Thoracic aorta (tissue), 2 donors: ENCODE results near the gene MED15. TPM values are rescaled to one million over a fixed set of nuclear protein-coding genes. Genes with fewer than 3 reads are reported as not detected.

Experiments
- ATAC-seq: fragments of 150-250 bp; one replicate; pipeline ENCODE4 v1.8.0; 2017; ENCODE audit warnings: low read depth; ENCODE audit not compliant: insufficient number of reproducible peaks, low FRiP score
- DNase-seq: peaks from one replicate; pipeline ENCODE4 v3.0.0-alpha.2; 2020; ENCODE audit warnings: low spot score
- H3K27ac ChIP-seq, 2 donors: fragments of 200-600 bp; sonication (generic); 1 replicate in 1 of 2; 2 replicates in 1 of 2; pipeline ENCODE4 v1.5.1; 2016; ENCODE audit warnings: mild to moderate bottlenecking in 2 of 2, moderate library complexity in 2 of 2
- H3K27me3 ChIP-seq: fragments of 200-600 bp; sonication (generic); replicated peaks from 2 replicates; pipeline ENCODE4 v1.6.0; 2016; ENCODE audit warnings: mild to moderate bottlenecking; ENCODE audit not compliant: insufficient read depth
- H3K36me3 ChIP-seq: fragments of 200-600 bp; sonication (generic); one replicate; pipeline ENCODE4 v1.5.1; 2016
- H3K4me1 ChIP-seq, 2 donors: fragments of 200-600 bp; sonication (generic); 1 replicate in 1 of 2; 2 replicates in 1 of 2; pipeline versions ENCODE4 v1.5.1 to v1.6.0; 2016; ENCODE audit warnings: low read depth in 2 of 2, mild to moderate bottlenecking in 1 of 2; ENCODE audit not compliant: control insufficient read depth in 1 of 2
- H3K4me3 ChIP-seq: fragments of 200-600 bp; sonication (generic); 2 replicates; pipeline ENCODE4 v1.5.1; 2016; ENCODE audit warnings: mild to moderate bottlenecking
- H3K9me3 ChIP-seq: fragments of 200-600 bp; sonication (generic); 2 replicates; pipeline ENCODE4 v1.5.1; 2016
- total RNA-seq, 2 donors: library from RNA; depleted of rRNA; stranded (reverse); fragments of >200 nt; gene quantifications; one replicate each; pipeline versions ENCODE4 v1.1.0 to v1.2.3, GENCODE V29; 2016
- TF ChIP-seq, protein P1 (sequence below): fragments of 200-600 bp; sonication (generic); IDR thresholded peaks from one replicate; pipeline ENCODE4 v1.5.1; 2019; ENCODE audit warnings: antibody characterized with exemption

The MED15 gene
- total RNA-seq, 2 donors from 2014 or later = 78.9 to 98.6 TPM

DNA sequence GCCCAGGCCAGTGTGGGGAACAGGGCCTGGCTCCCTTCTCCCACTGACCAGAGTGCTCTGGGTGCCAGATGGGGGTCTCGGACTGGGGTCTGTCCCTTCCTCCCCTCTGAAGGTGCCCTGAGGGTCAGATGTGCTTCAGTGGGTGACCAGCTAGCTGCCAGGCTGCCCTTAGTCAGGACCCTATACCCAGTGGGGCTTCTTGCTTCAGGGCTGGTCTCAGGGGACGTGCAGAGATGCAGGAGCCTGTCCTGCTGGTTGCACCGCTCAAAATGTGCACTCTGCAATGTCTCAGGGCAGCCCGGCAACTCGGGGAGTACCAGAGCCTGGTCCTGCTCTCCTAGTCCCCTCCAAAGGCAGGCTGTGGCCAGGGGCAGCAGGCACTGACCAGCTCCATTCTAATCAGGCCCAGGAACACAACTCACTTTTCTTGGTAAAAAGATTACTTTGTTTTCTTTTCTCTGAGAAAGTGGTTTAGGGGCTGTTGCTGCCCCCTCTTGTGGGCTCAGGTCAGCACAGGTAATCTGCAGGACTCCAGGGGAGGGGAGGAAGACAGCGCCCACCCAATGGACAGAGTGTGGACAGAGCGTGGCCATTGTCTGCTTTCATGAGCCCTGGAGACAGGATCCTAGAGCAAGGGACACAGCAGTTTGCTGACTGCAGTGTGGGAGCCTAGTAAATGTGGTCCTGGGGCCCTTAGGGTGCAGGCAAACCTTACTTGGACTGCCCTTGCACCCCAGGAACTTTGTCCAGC lies 80.9 kb downstream of the MED15 start:
- H3K27me3 ChIP-seq = no peaks in the 10 kb centered on the region
- H3K4me1 ChIP-seq = no peaks in the 10 kb centered on the region
- H3K4me3 ChIP-seq = no peak overlapping the region
- peaks cover 41% of the 10 kb centered on the region for H3K36me3 ChIP-seq
- DNase-seq (no peak), ATAC-seq (no peak)
- H3K9me3 ChIP-seq = no peaks in the 10 kb centered on the region
- no peak overlapping the region for H3K27ac ChIP-seq
- TF ChIP-seq, protein P1, sequence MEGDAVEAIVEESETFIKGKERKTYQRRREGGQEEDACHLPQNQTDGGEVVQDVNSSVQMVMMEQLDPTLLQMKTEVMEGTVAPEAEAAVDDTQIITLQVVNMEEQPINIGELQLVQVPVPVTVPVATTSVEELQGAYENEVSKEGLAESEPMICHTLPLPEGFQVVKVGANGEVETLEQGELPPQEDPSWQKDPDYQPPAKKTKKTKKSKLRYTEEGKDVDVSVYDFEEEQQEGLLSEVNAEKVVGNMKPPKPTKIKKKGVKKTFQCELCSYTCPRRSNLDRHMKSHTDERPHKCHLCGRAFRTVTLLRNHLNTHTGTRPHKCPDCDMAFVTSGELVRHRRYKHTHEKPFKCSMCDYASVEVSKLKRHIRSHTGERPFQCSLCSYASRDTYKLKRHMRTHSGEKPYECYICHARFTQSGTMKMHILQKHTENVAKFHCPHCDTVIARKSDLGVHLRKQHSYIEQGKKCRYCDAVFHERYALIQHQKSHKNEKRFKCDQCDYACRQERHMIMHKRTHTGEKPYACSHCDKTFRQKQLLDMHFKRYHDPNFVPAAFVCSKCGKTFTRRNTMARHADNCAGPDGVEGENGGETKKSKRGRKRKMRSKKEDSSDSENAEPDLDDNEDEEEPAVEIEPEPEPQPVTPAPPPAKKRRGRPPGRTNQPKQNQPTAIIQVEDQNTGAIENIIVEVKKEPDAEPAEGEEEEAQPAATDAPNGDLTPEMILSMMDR = no peak

DNA sequence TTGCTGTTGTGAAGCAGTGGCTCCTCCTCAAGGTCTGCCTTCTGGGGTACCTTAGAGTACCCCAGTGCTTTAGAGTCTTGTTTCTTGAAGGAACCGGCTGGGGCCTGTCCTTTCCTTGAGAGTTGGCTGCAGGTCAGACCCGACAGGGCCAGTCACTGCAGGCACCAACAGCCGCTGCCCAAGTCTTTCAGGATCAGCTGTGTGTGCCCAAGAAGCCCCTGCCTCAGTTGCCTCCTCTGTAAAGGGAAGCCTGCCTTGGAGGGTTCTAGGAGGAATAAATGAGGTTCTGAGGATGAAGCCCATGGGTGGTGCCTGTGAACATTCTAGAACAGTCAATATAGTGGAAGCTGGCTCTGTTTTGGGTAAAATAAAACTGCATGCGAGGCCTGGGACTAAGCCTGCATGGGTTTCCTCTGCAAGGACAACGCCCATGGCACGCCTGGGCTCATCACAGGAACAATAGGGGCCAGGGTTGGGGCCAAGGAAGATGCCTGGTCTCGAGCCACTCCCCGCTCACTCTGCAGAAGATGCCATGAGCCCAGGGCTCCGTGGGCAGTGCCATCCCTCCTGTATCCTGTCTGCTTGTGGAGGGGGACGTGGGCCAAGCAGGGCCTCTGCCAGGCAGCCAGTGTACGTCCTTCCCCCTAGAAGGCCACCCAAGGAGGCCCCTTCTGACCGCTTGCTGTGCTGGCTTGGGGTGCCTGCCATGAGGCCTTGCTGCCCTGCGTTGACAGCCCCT lies 81.6 kb downstream of the MED15 start:
- no peak for ATAC-seq

DNA sequence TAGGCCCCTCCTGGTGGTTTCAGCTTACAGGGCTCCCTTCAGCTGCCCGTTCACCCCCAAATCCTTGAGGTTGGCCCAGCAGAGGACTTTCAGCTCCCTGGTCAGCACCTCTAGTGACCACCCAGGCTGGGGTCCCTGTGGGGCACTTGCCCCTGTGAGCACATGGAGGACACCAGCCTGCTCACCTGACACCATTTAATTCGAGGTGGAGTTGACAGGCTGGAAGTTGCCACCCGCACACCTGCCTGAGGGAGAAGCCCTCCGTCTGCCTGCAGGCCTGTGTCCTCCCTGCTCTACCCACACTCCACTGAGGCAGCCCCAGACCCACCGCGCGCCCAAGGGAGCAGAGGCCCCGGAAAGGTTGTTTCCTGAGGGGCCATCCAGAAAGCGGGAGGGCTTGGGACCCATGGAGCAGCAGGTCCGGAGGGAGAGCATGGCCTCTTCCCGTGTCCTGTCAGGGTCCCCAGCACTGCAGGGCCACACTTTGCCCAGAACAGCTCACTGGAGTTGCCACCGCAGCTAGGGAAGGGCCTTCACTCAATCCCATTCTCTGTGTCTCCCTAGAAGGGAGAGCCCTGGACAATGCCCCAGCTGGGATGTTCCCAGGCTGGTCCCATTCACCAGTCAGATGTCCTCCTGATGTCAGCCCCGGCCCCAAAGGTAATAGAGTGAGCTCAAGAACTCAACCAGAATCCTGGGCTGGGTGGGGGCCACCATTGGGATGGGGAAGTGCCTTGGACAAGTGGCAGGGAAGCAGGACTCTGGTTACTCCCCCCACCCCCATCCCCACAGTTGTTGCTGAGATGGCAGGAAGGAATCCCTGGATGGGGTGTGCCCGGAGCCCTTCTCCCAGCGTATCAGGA lies 82.4 kb downstream of the MED15 start:
- H3K4me3 ChIP-seq = no peak overlapping the region
- no peaks in the 10 kb centered on the region for H3K27me3 ChIP-seq
- no peak overlapping the region for H3K27ac ChIP-seq
- H3K4me1 ChIP-seq = no peaks in the 10 kb centered on the region
- DNase-seq (no peak), ATAC-seq (no peak)
- TF ChIP-seq, protein P1 = no peak
- no peaks in the 10 kb centered on the region for H3K9me3 ChIP-seq
- peaks cover 26% of the 10 kb centered on the region for H3K36me3 ChIP-seq

More for the DNA sequence above, 81.6 kb downstream of the MED15 start:
- Histone ChIP-seq H3K4me1 (no peaks in the 10 kb centered on the region), H3K4me3 (no peak overlapping the region), H3K27ac (no peak overlapping the region), H3K27me3 (no peaks in the 10 kb centered on the region), H3K36me3 (peaks cover 34% of the 10 kb centered on the region), H3K9me3 (no peaks in the 10 kb centered on the region)
- TF ChIP-seq, protein P1 = no peak
- DNase-seq = no peak

DNA sequence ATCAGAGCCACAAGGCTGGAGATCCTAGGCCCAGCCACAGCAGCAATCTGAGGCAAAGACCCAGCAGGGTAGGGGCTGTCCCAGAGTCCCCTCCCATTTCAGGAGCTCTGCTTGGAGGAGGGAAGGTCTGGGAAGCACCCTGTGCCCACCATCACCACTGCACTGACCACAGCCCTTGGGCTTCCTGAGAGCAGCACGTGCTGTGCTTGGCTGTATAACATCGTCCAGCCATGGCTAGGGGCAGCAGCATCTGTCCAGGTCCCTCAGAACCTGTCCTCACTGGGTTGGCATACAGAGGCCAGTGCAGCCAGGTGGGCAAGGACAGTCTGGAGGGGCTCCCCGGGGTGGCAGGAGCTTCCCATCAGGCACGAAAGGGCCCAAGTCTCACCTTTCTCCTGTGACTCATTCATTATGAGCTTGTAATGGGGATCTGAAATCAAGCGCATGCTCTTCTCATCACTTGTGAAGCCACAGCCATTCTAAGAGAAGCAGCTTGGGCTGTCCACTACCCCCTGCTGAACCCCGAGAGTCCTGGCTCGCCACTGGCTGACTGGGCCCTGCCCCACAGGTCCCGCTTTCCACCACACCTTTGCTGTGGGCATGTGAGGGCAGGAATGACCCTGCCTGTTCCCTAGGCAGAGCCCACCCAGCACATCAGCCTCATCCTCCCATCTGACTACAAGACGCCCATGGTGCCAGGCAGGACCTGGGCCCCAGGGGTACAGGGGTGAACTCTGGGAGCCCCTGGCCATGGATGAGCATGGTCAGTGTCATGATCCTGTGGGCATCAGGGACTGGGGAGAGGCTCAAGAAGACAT lies 83.3 kb downstream of the MED15 start:
- Histone ChIP-seq H3K36me3 (peaks cover 18% of the 10 kb centered on the region), H3K9me3 (no peaks in the 10 kb centered on the region), H3K4me3 (no peak overlapping the region), H3K4me1 (no peaks in the 10 kb centered on the region), H3K27me3 (no peaks in the 10 kb centered on the region), H3K27ac (no peak overlapping the region)
- DNase-seq = no peak
- TF ChIP-seq, protein P1 = no peak
- no peak for ATAC-seq
